ENCODE results near the gene ANKRD62.
"Not testable (repeated sequence)": the region's sequence is repeated elsewhere in the genome, so short reads cannot be mapped to it uniquely, and the experiment has no call there.

ANKRD62 gene

GRCh38 chr18:12066910-12067511, 26.6 kb upstream of the ANKRD62 start:
- no peak for DNase-seq

GRCh38 chr18:12067671-12068070, 26.0 kb upstream of the ANKRD62 start:
- DNase-seq: no peak

- DNase-seq: not testable (repeated sequence)
Observed at GRCh38 chr18:12068316-12068949, 25.2 kb upstream of the ANKRD62 start.

GRCh38 chr18:12068950-12069320, 24.7 kb upstream of the ANKRD62 start:
- DNase-seq: no peak

DNA sequence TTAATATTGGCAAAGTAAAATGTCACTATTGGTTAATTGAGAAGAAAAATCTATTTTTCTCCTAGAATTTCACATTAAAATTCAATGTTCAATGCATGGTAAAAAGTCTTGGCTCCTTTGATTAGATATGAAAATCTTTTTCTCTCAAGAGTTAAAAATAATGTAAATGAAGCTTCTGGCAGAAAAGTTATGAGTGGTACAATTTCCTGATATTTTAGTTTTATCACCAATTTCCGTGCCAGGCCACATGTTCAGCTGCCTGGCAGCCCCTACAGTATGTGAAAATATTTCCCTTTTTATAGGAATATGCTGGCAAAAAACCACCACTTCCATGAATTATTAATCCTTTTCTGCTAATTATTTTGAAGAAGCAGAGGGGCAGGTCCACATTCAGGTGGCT, 22.6 kb upstream of the ANKRD62 start:
- not testable (repeated sequence) for DNase-seq

DNA sequence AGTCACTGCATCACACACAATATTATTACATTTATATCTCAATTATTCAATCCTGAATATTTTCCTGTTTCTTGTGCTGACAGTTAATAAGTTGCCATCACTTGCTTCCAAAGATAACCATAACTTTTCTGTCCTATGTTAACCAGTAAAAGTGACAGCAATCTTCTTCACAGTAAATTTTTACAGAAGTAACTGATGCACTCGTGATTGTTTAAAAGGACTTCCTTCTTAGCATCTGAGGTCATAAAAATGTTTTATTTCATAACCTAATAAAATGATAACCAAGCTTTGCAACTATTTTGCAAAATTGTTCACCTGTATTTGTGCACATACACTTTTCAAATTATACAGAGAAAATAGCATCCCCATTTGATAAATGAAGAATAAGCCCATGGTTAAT, 20.6 kb upstream of the ANKRD62 start:
- no peak for DNase-seq

DNA sequence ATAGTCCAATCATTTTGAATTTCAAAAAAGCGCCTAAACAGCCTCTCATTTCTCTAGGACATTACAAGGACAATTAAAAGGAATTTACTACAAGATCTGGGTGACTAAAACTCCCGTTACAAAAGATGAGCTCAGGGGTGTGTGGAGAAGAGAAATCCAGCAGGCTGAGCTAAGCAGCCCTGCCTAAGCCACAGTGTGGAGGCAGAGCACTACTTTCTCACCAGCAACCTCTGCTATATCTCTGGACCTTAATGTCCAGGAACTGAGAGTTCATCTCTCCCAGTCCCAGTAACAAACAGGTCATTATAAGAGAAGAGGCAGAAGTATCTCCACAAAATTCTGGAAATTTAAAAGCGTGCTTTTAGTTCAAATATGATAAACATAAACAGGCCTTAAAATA, 18.9 kb upstream of the ANKRD62 start:
- DNase-seq: no peak

DNA sequence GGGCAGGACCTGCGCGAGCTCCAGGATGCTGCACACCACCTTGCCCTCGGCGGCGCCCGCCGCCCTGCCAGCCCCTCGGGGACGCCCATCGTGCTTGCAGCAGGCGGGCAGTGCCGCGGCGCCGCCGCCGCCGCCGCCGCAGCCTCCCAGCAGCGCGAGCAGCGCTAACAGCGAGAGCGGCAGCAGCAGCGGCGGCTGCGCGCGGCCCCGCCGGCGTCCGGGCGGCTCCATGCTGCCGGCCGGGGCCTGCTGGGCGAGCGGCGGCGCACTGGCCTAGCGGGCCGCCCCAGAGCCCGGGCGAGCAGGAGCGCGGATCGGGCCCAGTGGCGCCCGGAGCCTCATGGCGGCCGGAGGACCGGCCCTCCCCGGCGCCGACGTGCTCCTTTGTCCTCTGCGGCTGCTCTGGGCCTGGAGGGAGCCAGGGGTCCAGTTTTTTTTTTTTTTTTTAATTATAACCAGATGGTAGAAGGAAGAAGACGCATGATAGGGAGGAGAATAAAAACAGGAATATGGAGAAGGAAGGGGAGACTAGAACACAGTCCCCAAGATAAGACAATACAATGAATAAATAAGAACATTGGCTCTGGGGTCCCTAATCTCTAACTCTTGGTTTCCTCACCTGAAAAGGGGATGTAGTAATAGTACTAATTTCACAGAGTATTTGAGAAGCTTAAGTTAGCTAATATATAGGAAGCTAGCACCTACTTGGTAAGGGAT, 17.1 kb upstream of the ANKRD62 start:
- no peak for DNase-seq

- DNase-seq: not testable (repeated sequence)
Observed at GRCh38 chr18:12077994-12078393, 15.6 kb upstream of the ANKRD62 start.

- DNase-seq: peak in 1 of 14 donors; percentile 19
Observed at GRCh38 chr18:12079491-12080237, 14.0 kb upstream of the ANKRD62 start.

- DNase-seq: no peak
Observed at GRCh38 chr18:12085136-12085535, 8.5 kb upstream of the ANKRD62 start.

GRCh38 chr18:12085786-12086185, 7.9 kb upstream of the ANKRD62 start:
- no peak for DNase-seq

DNA sequence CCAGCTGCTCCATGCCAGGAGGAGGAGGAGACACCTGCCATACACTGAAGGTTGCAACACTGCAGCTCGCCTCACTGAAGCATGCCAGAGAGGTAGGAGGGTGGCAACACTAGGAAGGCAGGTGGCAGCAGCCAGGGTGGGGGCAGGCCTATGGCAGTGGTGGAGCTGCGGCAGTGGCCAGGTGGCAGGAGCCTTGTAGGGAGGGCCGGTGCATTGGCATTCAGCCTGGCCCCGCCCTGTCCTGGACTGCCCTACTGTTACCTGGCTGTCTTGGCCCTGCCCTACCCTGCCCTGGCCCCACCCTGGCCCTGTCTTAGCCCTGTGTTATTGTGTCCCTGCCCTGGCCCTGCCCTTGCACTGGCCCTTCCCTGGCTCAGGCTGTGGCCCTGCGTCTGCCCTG, 7.4 kb upstream of the ANKRD62 start:
- no peak for DNase-seq

DNA sequence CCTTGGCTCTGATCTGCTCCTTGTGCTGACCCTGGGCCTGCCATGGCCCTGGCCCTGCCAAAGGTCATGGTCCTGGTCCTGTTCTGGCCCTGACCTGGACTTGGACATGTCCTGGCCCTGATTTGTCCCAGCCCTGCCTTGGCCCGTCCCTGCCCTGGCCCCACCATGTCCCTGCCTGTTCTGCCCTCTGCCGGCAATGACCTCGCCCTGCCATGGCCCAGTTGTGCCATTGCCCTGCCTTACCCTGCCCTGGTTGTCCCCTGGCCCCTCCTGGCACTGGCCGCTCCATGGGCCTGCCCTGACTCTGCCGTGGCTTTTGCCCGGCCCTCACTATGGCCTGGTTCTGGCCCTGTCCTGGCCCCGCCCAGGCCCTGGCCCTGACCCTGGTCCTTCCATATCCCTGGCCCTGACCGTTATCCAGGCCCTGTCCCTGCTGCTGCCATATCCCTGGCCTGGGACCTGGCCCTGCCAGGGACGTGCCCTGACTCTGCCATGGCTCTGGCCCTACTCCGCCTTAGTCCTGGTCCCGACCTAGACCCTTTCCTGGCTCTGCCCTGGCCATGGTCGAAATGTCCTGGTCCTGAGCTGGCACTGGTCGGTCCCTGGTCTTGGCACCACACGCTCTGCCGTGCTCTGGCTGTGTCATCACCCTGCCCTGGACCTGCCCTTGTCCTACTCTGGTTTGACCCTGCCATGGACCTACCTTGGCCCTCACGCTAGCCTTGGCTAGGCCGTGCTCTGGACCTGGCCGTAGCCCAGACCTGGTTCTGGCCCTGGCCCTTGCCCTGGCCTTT, 6.8 kb upstream of the ANKRD62 start:
- no peak for DNase-seq

- DNase-seq: no peak
Observed at GRCh38 chr18:12087471-12088025, 6.1 kb upstream of the ANKRD62 start.

DNA sequence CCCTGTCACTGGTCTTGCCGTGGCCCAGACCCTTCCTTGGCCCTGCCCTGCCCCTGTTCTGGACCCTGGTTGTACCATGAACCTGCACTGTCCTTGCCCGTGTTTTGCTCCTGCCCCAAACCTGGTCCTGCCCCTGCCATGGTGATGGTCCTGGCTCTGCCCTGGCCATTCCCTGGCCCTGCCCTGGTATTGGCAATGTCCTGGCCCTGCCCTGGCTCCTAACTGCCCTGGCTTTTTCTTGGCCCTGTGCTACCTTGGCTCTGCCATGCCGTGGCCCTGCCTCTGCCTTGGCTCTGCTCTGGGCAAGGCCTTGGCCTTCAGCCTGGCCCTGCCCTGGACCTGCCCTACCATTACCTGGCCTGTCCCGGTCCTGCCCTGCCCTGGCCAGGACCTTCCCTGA, 5.5 kb upstream of the ANKRD62 start:
- DNase-seq: no peak

DNA sequence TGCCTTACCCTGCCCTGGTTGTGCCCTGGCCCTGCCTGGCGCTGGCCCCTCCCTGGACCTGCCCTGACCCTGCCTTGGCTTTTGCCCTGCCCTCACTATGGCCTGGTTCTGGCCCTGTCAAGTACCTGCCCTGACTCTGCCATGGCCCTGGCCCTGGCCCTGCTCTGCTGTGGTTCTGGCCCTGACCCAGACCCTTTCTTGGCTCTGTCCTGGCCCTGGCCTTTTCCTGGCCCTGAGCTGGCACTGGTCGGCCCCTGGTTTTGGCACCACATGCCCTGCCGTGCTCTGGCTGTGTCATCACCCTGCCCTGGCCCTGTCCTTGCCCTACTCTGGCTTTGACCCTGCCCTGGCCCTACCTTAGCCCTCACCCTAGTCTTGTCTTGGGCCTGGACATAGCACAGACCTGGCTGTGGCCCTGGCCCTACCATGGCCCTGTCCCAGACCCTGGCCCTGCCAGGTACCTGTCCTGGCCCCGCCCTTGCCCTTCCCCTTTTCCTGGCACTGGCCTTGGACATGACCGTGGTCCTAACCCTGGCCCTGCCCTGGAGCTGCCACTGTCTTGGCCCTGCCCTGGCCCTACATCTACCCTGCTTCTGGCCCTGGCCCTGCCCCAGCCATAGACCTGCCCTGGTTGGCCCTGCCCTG, 4.8 kb upstream of the ANKRD62 start:
- DNase-seq: no peak

GRCh38 chr18:12091538-12092141, 2.0 kb upstream of the ANKRD62 start:
- no peak for DNase-seq

DNA sequence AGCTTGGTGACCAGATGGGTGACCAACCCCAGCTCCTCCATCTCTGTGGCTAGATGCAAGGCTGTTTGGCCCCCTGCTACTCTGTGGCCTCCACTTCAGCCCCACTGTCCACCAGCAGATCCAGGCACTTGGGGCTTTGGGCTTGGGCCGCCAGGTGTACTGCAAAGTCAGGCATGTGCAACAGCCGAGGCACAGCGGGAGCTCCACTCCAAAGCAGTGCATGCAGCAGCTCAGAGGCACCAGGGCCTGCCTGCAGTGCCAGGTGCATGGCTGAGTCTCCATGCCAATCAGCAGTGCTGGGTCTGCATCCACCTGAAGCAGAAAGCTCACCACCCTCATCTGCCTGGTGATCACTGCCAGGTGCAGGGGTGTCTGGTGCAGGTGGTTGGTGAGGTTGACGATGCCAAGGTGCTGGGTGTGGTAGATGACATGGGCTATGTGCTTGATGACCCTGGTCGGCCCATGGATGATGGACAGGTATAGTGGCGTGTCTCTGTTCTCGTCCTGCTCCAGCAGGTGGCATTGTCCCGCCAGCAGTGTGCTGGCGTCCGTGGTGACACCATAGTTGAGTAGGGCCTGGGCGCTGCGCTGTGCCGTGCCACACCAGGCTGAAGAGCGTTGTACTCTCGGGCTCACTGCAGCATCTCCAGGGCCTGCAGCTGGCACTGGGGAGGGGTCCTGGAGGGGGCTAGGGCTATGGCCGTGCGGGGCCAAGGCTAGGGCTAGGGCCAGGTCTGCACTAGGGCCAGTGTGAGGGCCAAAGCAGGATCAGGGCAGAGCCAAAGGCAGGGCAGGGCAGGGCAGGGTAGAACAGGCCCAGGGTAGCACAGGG, 1.0 kb upstream of the ANKRD62 start:
- no peak for DNase-seq

DNA sequence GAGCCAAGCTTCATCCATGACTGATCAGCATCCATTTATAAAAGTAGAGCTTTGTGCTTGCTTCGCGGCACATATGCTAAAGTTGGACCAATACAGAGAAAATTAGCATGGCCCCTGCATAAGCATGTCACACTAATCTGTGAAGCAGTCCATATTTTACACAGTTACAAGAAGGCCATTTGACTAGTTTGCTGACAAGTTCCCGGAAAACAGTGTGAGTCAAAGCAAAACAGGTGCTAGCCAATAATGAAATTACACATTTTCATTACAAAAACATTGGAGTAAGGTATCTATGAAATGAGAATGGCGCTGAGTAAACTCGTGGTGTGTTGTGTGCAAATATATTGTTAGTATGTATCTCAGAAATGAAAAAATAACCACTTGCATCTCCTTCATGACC, 4.7 kb downstream of the ANKRD62 start:
- DNase-seq: no peak

All from C1 segment of cervical spinal cord (tissue), 14 donors.